NOMO-1 treated with DMSO at 0.1 percent for 48 hours (cell line): Measurements from ENCODE around the gene CARHSP1.
"Not testable (repeated sequence)": the region's sequence is repeated elsewhere in the genome, so short reads cannot be mapped to it uniquely, and the experiment has no call there.

Experiments
- DNase-seq: peaks from one replicate; lab custom pipeline; 2025; ENCODE audit not compliant: unreplicated experiment; lab: John Stamatoyannopoulos, UW

The CARHSP1 gene

GRCh38 chr16:8893976-8894690 is 25.3 kb upstream of the CARHSP1 start:
- no peak for DNase-seq

GRCh38 chr16:8893426-8893825 is 24.6 kb upstream of the CARHSP1 start:
- no peak for DNase-seq

GRCh38 chr16:8892101-8892575 is 23.3 kb upstream of the CARHSP1 start:
- DNase-seq = no peak

- DNase-seq = no peak
Observed at GRCh38 chr16:8890549-8890921, 21.7 kb upstream of the CARHSP1 start.

- DNase-seq = no peak
Observed at GRCh38 chr16:8889893-8890548, 21.2 kb upstream of the CARHSP1 start.

- DNase-seq = no peak
Observed at GRCh38 chr16:8888951-8889892, 20.4 kb upstream of the CARHSP1 start.

GRCh38 chr16:8887952-8888560 is 19.2 kb upstream of the CARHSP1 start:
- no peak for DNase-seq

GRCh38 chr16:8887431-8887765 is 18.6 kb upstream of the CARHSP1 start:
- no peak for DNase-seq

- no peak for DNase-seq
Observed at GRCh38 chr16:8886593-8887430, 18.0 kb upstream of the CARHSP1 start.

GRCh38 chr16:8885674-8886592 is 17.1 kb upstream of the CARHSP1 start:
- DNase-seq = no peak

GRCh38 chr16:8882725-8883377 is 14.0 kb upstream of the CARHSP1 start:
- no peak for DNase-seq

GRCh38 chr16:8882041-8882617 is 13.3 kb upstream of the CARHSP1 start, which contains the start of gene LITAFD:
Gene LITAFD (plus strand): TSS chr16:8882351. CDS start chr16:8884356, 2,005 bp downstream.
- DNase-seq = no peak

- no peak for DNase-seq
Observed at GRCh38 chr16:8880839-8881510, 12.2 kb upstream of the CARHSP1 start.

- DNase-seq = no peak
Observed at GRCh38 chr16:8878523-8878911, 9.7 kb upstream of the CARHSP1 start.

GRCh38 chr16:8877894-8878522 is 9.2 kb upstream of the CARHSP1 start:
- no peak for DNase-seq

- DNase-seq = not testable (repeated sequence)
Observed at GRCh38 chr16:8875317-8875716, 6.5 kb upstream of the CARHSP1 start.

GRCh38 chr16:8874388-8874787 is 5.6 kb upstream of the CARHSP1 start:
- DNase-seq = no peak
